Stimulated activated CD8-positive, alpha-beta memory T cell treated with anti-CD3 and anti-CD28 coated beads, Interleukin-4, amount 100 ng/mL, for 1 hour (primary cell): ENCODE measurements around the gene ITGA1.
"Not testable (repeated sequence)": the region's sequence is repeated elsewhere in the genome, so short reads cannot be mapped to it uniquely, and the experiment has no call there.

Experiments used
- DNase-seq, 2 donors: peaks; one replicate each; pipeline ENCODE4 v3.0.0-alpha.2; 2020; ENCODE audit warnings: low read depth in 2 of 2, low spot score in 1 of 2

The ITGA1 gene

GRCh38 chr5:52947851-52948250 is 160.1 kb downstream of the ITGA1 start:
- no peak for DNase-seq

GRCh38 chr5:52948418-52949076 is 160.8 kb downstream of the ITGA1 start:
- peak in 1 of 2 donors; percentile 21 for DNase-seq

- no peak for DNase-seq
Measured at GRCh38 chr5:52950686-52951085, 163.0 kb downstream of the ITGA1 start.

DNA sequence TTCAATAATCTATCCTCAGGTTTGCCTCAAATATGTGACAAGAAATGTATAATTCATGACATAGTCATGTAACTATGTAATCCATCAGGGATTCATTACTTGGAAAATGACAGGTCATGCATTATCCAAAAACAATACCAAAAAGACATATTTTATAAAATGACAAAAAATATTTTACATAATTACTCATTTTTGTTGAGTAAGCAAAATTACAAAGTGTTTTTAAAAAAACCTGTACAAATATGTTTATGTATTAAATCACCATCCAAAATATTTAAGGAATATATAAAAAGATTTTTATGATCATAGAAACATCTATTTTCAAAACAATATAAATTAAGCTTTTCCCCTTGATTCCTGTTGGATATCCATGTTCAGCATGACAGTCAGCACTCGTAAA is 164.8 kb downstream of the ITGA1 start:
- no peak for DNase-seq

DNA sequence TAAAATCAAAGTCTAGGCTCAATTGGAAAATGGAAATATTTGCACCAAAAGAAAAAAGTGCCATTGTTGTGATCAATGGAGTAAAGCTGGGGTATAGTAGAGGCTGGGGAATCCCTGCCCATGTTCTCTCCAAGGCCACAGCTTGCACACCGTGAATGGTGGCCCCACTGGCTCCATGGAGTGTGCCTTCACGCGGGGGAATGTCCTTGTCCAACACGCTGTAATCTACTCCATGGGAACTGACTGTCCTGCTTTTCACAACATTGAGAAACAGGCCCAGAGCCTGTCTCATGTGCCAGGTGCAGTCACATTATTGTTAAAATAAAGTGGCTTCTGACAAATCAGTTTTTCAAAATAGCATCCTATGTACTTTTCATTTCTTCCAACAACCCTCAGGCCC is 168.3 kb downstream of the ITGA1 start:
- no peak for DNase-seq

- DNase-seq: no peak
Measured at GRCh38 chr5:52956915-52957747, 169.4 kb downstream of the ITGA1 start.

- no peak for DNase-seq
Measured at GRCh38 chr5:52961274-52961681, 173.6 kb downstream of the ITGA1 start.

DNA sequence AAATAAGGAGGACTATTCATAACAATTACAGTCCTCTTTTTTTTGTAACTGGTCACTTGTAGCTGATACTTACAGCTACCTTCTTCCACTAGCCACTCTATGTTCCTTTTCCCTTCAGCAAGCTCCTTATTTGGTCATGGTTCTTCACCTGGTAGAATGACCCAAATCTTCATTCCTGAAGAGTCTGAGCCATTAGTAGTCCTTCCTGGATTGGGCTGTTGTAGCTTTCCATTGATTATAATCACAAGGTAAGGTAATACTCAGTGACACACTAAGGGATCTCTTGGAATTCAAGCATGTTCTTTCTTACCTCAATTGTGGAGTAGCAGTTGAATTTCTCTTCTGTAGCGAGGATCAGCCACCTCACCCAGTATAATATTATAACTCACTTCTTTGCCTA is 175.9 kb downstream of the ITGA1 start:
- no peak for DNase-seq

GRCh38 chr5:52964138-52964537 is 176.4 kb downstream of the ITGA1 start:
- DNase-seq: no peak

GRCh38 chr5:52976157-52976556 is 188.4 kb downstream of the ITGA1 start:
- not testable (repeated sequence) for DNase-seq

- DNase-seq: no peak
Measured at GRCh38 chr5:52977264-52977897, 189.7 kb downstream of the ITGA1 start.

DNA sequence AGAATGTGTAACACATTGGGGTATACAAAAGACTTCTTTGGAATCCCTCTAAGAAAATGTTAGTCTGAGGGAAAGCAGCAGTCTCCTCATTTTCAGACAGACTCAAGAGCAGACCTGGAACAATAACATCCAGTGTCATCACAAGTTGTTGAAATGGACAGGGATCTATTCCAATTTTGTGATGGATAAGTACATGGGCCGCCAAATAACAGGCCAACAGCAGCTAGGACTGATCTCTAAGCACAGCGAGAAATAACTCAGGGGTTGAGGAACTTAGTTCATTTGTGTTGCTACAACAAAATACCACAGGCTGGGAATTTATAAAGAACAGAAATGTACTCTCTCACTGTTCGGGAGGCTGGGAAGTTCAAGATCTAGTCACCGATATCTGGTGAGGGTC is 193.8 kb downstream of the ITGA1 start:
- DNase-seq: no peak

DNA sequence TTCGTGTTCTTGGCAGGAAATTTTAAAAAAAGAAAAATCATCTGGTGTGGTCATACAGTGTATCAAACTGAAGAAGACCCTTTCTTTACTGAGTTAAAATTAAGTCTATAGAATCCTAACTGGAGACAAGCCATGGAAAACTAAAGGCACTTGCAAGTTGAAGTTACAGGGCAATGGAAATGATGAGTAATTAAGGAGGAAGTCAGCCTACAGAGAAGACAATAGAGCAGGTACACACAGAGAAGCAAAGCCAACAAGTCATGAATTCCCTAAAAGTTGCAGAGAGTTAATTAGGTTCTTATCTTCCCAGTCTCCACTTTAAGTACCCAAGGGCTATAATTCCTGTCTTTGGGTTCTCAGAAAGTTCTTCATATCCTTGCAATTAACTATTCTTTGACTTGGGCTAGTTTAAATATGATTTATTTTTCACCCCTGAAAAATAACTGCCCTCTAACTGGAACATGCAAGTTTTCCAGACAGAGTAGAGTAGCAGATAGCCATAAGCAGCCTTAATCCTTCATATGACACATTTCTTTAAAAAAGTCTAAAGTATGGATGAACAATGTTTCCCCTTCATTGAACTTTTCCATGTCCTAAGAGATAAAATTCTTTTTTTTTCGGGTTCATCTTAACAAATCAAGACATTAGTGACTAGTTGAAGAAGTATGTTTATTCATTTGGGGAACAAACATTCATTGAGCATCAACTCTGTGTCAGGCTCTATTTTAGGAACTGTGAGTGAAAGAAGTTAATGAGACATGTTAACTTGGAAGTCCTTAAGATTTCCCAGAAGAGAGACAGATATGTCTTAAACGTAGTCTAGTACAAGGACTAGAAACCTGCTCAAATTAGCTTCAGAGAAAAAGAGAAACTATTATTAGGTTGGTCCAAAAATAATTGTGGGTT is 196.3 kb downstream of the ITGA1 start:
- DNase-seq: no peak

DNA sequence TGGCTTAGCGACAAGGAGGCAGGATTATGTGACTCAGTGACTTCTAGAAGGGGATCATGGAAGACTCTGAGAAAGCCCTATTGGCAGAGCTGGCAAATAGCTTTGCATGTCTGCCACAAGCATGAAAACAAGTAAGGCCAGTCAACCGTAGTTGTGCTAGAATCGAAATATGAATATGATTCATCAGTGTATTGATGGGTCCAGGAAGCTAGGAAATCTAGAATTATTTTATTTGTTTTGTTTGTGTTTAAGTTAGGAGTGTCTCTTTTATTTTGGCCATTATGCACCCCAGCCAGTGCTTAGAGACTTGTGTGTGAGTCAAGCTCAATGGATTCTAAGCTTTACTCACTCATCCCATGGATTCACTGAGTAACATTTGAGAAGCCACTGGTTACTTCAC is 197.6 kb downstream of the ITGA1 start:
- no peak for DNase-seq

- no peak for DNase-seq
Measured at GRCh38 chr5:52987711-52988331, 200.1 kb downstream of the ITGA1 start.

DNA sequence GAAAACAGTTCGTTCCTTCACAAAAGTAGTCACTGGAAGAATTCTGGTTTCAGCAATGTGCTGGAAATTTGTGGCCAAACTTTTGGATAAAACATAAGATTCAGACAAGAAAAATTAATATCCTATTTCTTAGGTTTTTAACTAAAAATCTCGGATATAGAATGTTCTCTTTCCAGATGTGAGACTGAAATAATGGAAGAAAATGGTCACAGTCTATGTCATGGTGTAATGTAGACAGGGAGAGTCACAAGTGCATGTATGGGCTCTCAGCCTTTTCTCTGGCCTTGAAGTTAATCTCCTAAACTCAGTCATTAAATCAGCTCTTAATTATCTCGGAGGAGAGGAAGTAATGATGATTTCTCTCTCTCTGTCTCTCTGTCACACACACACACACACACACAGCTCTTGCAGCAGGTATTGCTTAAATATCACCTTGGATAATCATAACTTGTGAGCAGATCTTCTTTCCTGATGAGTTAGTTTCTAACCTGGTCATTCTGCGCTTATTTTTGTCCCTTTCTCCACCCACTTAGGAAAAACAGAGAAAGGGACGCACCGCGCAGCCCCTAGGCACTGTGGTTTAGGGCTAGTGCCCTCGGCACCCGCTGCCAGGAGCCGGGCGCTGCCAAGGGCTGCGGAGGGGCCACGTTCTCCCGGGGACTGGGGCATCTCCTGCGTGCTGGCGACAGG is 200.8 kb downstream of the ITGA1 start:
- no peak for DNase-seq

- DNase-seq: no peak
Measured at GRCh38 chr5:52989025-52989780, 201.5 kb downstream of the ITGA1 start, which contains the start of gene ITGA2. Gene ITGA2 (plus strand): TSS chr5:52989352. CDS start chr5:52989469, 117 bp downstream.

GRCh38 chr5:52989781-52990527 is 202.2 kb downstream of the ITGA1 start:
- DNase-seq: no peak

DNA sequence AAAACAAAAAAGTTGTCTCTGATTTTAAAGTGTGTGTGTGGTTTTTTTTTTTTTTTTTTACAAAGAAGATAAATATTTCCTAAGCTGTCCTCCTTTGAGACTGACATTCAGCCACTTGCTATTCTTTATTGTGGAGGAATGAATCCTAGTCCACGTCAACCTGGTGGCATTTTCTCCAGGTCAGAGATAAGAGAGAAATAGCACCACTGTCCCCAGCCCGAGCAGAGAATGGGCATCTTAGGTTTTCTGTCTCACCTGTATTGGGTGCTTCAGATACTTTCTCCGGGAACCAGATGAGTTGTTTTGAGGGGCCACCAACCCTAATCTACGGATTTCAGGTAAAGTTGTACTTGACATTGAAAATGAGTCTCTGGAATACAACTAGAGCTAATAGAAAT is 202.8 kb downstream of the ITGA1 start:
- no peak for DNase-seq
